Suprapubic skin (tissue), 4 donors: ENCODE measurements around the gene KDELR3.

Experiments
- CTCF ChIP-seq, 2 donors: fragments of 200-600 bp in 1 of 2; fragments of 450-650 bp in 1 of 2; sonication (generic) in 1 of 2; IDR thresholded peaks; one replicate each; pipeline ENCODE4 v1.5.1; 2016 to 2019; ENCODE audit warnings: antibody characterized with exemption in 2 of 2, mild to moderate bottlenecking in 1 of 2, moderate library complexity in 1 of 2
- POLR2A ChIP-seq, 2 donors: fragments of 450-650 bp; IDR thresholded peaks; one replicate each; pipeline ENCODE4 v1.6.1; 2017; ENCODE audit warnings: antibody characterized with exemption in 2 of 2, mild to moderate bottlenecking in 2 of 2, moderate library complexity in 2 of 2
- POLR2AphosphoS5 ChIP-seq, 3 donors: sonication (generic); formaldehyde crosslinking; IDR thresholded peaks; one replicate each; pipeline ENCODE4 v1.6.1; 2017; ENCODE audit warnings: antibody characterized with exemption in 3 of 3

- TF ChIP-seq POLR2AphosphoS5 (IDR thresholded peaks at IDR 0.05) = no peak
- no peak for TF ChIP-seq CTCF (IDR thresholded peaks at IDR 0.05)
- TF ChIP-seq POLR2A (IDR thresholded peaks at IDR 0.05) = no peak
These were observed 11.4 kb downstream of the KDELR3 start for GRCh38 chr22:38479096-38479837.
